ENCODE results near the gene NACAD. TPM values are rescaled to one million over a fixed set of nuclear protein-coding genes. Genes with fewer than 3 reads are reported as not detected.

NACAD gene
- total RNA-seq, 4 donors from 2014 or later: 1.1 to 5.3 (median 1.9) TPM

- TF ChIP-seq CTCF (IDR thresholded peaks at IDR 0.05; ENCODE audit: low read depth): no peak
These were observed 12.6 kb downstream of the NACAD start for GRCh38 chr7:45075871-45076796.

- TF ChIP-seq CTCF (IDR thresholded peaks at IDR 0.05; ENCODE audit: low read depth): no peak
These were observed 13.5 kb downstream of the NACAD start for GRCh38 chr7:45075355-45075644.

GRCh38 chr7:45074528-45075354, 14.0 kb downstream of the NACAD start:
- TF ChIP-seq CTCF (IDR thresholded peaks at IDR 0.05; ENCODE audit: low read depth): no peak

- TF ChIP-seq CTCF (IDR thresholded peaks at IDR 0.05; ENCODE audit: low read depth): no peak
These were observed 14.8 kb downstream of the NACAD start for GRCh38 chr7:45073786-45074527.

- no peak for TF ChIP-seq CTCF (IDR thresholded peaks at IDR 0.05; ENCODE audit: low read depth)
These were observed 15.6 kb downstream of the NACAD start for GRCh38 chr7:45073031-45073785.

- no peak for TF ChIP-seq CTCF (IDR thresholded peaks at IDR 0.05; ENCODE audit: low read depth)
These were observed 16.4 kb downstream of the NACAD start for GRCh38 chr7:45072131-45073030.
